ENCODE measurements around the gene SH3GL2.
"Not testable (repeated sequence)": the region's sequence is repeated elsewhere in the genome, so short reads cannot be mapped to it uniquely, and the experiment has no call there.

The SH3GL2 gene

GRCh38 chr9:17752021-17752420 lies 173.2 kb downstream of the SH3GL2 start:
- TF ChIP-seq ZFX (IDR thresholded peaks at IDR 0.05; ENCODE audit: borderline replicate concordance): no peak
- no peak for TF ChIP-seq CTCF (IDR thresholded peaks at IDR 0.05)

GRCh38 chr9:17757816-17758215 lies 178.9 kb downstream of the SH3GL2 start:
- TF ChIP-seq CTCF (IDR thresholded peaks at IDR 0.05) (no peak), ZFX (IDR thresholded peaks at IDR 0.05; ENCODE audit: borderline replicate concordance) (no peak)

More at GRCh38 chr9:17752021-17752420, 173.2 kb downstream of the SH3GL2 start:
- H3K27ac ChIP-seq: no peak overlapping the region

GRCh38 chr9:17760250-17760649 lies 181.4 kb downstream of the SH3GL2 start:
- TF ChIP-seq CTCF (IDR thresholded peaks at IDR 0.05) (no peak), ZFX (IDR thresholded peaks at IDR 0.05; ENCODE audit: borderline replicate concordance) (no peak)

More at GRCh38 chr9:17757816-17758215, 178.9 kb downstream of the SH3GL2 start:
- H3K27ac ChIP-seq: no peak overlapping the region

GRCh38 chr9:17761984-17762676 lies 183.3 kb downstream of the SH3GL2 start:
- TF ChIP-seq CTCF (IDR thresholded peaks at IDR 0.05) (no peak), ZFX (IDR thresholded peaks at IDR 0.05; ENCODE audit: borderline replicate concordance) (no peak)
- H3K27ac ChIP-seq: no peak overlapping the region

More at GRCh38 chr9:17760250-17760649, 181.4 kb downstream of the SH3GL2 start:
- H3K27ac ChIP-seq: no peak overlapping the region

- H3K27ac ChIP-seq: no peak overlapping the region
- TF ChIP-seq ZFX (IDR thresholded peaks at IDR 0.05; ENCODE audit: borderline replicate concordance): no peak
- no peak for TF ChIP-seq CTCF (IDR thresholded peaks at IDR 0.05)
Measured at GRCh38 chr9:17764306-17764705, 185.4 kb downstream of the SH3GL2 start.

GRCh38 chr9:17765131-17765530 lies 186.3 kb downstream of the SH3GL2 start:
- H3K27ac ChIP-seq: not testable (repeated sequence)

GRCh38 chr9:17772223-17772622 lies 193.4 kb downstream of the SH3GL2 start:
- TF ChIP-seq CTCF (IDR thresholded peaks at IDR 0.05): no peak
- no peak overlapping the region for H3K27ac ChIP-seq

- no peak for TF ChIP-seq ZFX (IDR thresholded peaks at IDR 0.05; ENCODE audit: borderline replicate concordance)
- H3K27ac ChIP-seq: no peak overlapping the region
Measured at GRCh38 chr9:17775656-17776055, 196.8 kb downstream of the SH3GL2 start.

Data from 22Rv1 (cell line).